Naive thymus-derived CD4-positive, alpha-beta T cell (primary cell): ENCODE results near the gene C16orf87. TPM values are rescaled to one million over a fixed set of nuclear protein-coding genes. Genes with fewer than 3 reads are reported as not detected.
"Not testable (repeated sequence)": the region's sequence is repeated elsewhere in the genome, so short reads cannot be mapped to it uniquely, and the experiment has no call there.

ENCODE experiments used
- ATAC-seq: fragments of 150-1000 bp; cut with Tn5 transposase; 2 replicates; pipeline ENCODE4 v1.10.0; 2021; ENCODE audit warnings: mild to moderate bottlenecking, moderate library complexity
- CTCF ChIA-PET: fragments of 350-600 bp; sonication (Branson Sonifier 250); formaldehyde crosslinking; loops from one replicate; lab custom pipeline; 2021; ENCODE audit warnings: antibody characterized with exemption; lab: Charles Lee
- POLR2A ChIA-PET: fragments of 350-600 bp; sonication (Branson Sonifier 250); formaldehyde crosslinking; loops from one replicate; lab custom pipeline; 2021; ENCODE audit warnings: antibody characterized with exemption, inconsistent platforms; lab: Charles Lee
- DNase-seq, 9 donors: peaks; one replicate each; pipeline versions ENCODE4 v3.0.0 to v3.0.0-alpha.2; 2020 to 2022; ENCODE audit warnings: mixed read lengths in 1 of 9
- H3K27ac ChIP-seq: one replicate; pipeline ENCODE4 v1.7.0; 2013; ENCODE audit warnings: mild to moderate bottlenecking, low read depth, low read length, moderate library complexity
- H3K27me3 ChIP-seq, 2 donors: one replicate each; pipeline ENCODE4 v1.7.0; 2013; ENCODE audit warnings: low read length in 2 of 2, mild to moderate bottlenecking in 2 of 2, moderate library complexity in 2 of 2; ENCODE audit not compliant: control insufficient read depth in 2 of 2, insufficient read depth in 2 of 2
- H3K36me3 ChIP-seq, 3 experiments: 1 replicate in 2 of 3; 2 replicates in 1 of 3; pipeline ENCODE4 v1.7.0; 2013; ENCODE audit warnings: low read length in 3 of 3, mild to moderate bottlenecking in 3 of 3, moderate library complexity in 1 of 3; ENCODE audit not compliant: insufficient read depth in 3 of 3, control insufficient read depth in 2 of 3
- H3K4me1 ChIP-seq, 2 donors: one replicate each; pipeline ENCODE4 v1.7.0; 2013; ENCODE audit warnings: low read length in 2 of 2, mild to moderate bottlenecking in 2 of 2, moderate library complexity in 1 of 2; ENCODE audit not compliant: control insufficient read depth in 2 of 2, insufficient read depth in 2 of 2
- H3K4me3 ChIP-seq: 2 replicates; pipeline ENCODE4 v1.7.0; 2013; ENCODE audit warnings: mild to moderate bottlenecking, low read length
- H3K9me3 ChIP-seq, 3 experiments: 1 replicate in 2 of 3; 2 replicates in 1 of 3; pipeline ENCODE4 v1.7.0; 2013; ENCODE audit warnings: low read length in 3 of 3; ENCODE audit not compliant: control insufficient read depth in 2 of 3
- H3K27ac Mint-ChIP-seq, 9 donors: one replicate each; pipeline ENCODE4 v1.8.0; 2020 to 2022; ENCODE audit warnings: mixed read lengths in 9 of 9, mild to moderate bottlenecking in 8 of 9, moderate library complexity in 5 of 9, inconsistent platforms in 2 of 9
- H3K27me3 Mint-ChIP-seq, 5 donors: one replicate each; pipeline ENCODE4 v1.8.0; 2021 to 2022; ENCODE audit warnings: mixed read lengths in 5 of 5, mild to moderate bottlenecking in 1 of 5
- H3K36me3 Mint-ChIP-seq, 5 donors: one replicate each; pipeline ENCODE4 v1.8.0; 2020 to 2022; ENCODE audit warnings: mixed read lengths in 5 of 5, mild to moderate bottlenecking in 3 of 5, inconsistent platforms in 1 of 5
- H3K4me1 Mint-ChIP-seq, 7 donors: one replicate each; pipeline ENCODE4 v1.8.0; 2020 to 2022; ENCODE audit warnings: mixed read lengths in 7 of 7, mild to moderate bottlenecking in 3 of 7, inconsistent platforms in 1 of 7
- H3K4me3 Mint-ChIP-seq, 10 donors: one replicate each; pipeline ENCODE4 v1.8.0; 2020 to 2022; ENCODE audit warnings: mild to moderate bottlenecking in 10 of 10, mixed read lengths in 10 of 10, moderate library complexity in 6 of 10, inconsistent platforms in 2 of 10
- H3K9me3 Mint-ChIP-seq, 11 donors: one replicate each; pipeline ENCODE4 v1.8.0; 2020 to 2022; ENCODE audit warnings: mixed read lengths in 11 of 11, mild to moderate bottlenecking in 4 of 11, inconsistent platforms in 1 of 11, moderate library complexity in 1 of 11
- intact Hi-C, 2 donors: fragments of 100-400 bp; cut with micrococcal nuclease; formaldehyde crosslinking; loops; one replicate each; pipeline ENCODE4 v1.15.1; 2023
- polyA plus RNA-seq, 2 donors: library from polyadenylated mRNA; unstranded; fragments of 300-500 nt; fragmentation: Illumina TruSeq; gene quantifications; one replicate each; pipeline ENCODE4 v1.2.3, GENCODE V29; 2021
- total RNA-seq, 6 experiments: library from RNA in 5 of 6; stranded (reverse) in 5 of 6; gene quantifications; 1 replicate in 5 of 6; 2 replicates in 1 of 6; pipeline ENCODE4 v1.2.3 and lab custom pipeline; 2021 to 2026

Gene C16orf87, protein sequence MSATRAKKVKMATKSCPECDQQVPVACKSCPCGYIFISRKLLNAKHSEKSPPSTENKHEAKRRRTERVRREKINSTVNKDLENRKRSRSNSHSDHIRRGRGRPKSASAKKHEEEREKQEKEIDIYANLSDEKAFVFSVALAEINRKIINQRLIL
- total RNA-seq (10 to 100 TPM in 3 of 5 experiments, 1 to 10 TPM in 2; 5.6 to 14.0 (median 12.7) TPM), polyA plus RNA-seq (1 to 10 TPM; 5.3 to 8.8 TPM), total RNA-seq (lab: John Stamatoyannopoulos, UW) (11.0 reads per million, percentile 38 among the genes with 10 or more reads in this experiment)

DNA sequence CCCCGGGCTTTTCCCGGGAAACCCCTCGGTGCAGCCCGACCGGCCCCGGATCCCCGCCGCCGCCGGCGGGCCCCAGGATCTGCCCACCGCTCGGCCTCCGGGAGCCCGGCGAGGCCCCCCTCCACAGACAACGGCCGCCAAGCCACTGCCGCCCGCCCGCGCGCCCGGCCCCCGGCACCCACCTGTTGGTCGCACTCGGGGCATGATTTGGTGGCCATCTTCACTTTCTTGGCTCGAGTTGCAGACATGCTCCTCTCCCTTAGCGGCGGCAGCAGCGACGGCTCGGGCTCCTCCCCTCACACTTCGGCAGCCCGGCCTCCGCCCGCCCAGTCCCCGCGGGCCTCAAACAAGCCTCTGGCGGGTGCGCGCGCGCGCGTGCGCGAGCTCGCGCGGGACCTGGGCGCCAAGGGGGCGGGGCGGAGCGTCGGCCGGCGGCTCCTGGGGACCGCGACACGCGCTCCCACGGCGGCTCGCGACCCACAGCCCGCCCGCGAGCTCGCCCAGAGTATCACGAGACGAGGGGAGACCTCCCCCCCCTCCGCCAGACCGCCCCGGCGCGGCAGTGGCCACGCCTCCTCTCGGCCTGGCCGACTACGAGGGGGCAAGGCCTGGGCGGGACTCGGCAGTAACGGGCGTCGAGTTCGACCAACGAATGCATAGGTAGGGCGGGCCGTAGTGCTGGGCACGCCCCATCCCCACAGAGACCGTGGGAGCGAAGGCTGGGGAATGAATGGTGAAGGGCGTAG is at the start of gene C16orf87:
TSS of gene C16orf87 (minus strand) at position 279 of the 746 bp plus-strand sequence. CDS start at position 248, 31 bp downstream.
- no peaks in the 10 kb centered on the region for H3K27me3 ChIP-seq
- Mint-ChIP-seq H3K27ac (peak within 1 kb of the TSS; percentile 90 to 98 (median 95)), H3K27me3 (peaks cover 0 to 21% (median 0%) of the 10 kb centered on the region in 5 donors), H3K4me3 (peak within 1 kb of the TSS; percentile 94 to 99 (median 96)), H3K4me1 (peaks cover 21 to 35% (median 29%) of the 10 kb centered on the region in 7 donors), H3K36me3 (peaks cover 0 to 4% (median 0%) of the 10 kb centered on the region in 5 donors), H3K9me3 (peaks cover 0 to 6% (median 0%) of the 10 kb centered on the region in 11 donors)
- peak within 1 kb of the TSS; percentile 46 for H3K4me3 ChIP-seq
- H3K4me1 ChIP-seq: peaks cover 9 to 12% of the 10 kb centered on the region in 2 donors
- ChIA-PET POLR2A (interaction anchor here (1.2 to 3.9 kb wide), 7 partner anchors 9 to 1501 kb away, joined by 3 to 26 read pairs (median 5); partner anchors contain the start of genes DNAJA2 and ORC6), CTCF (no interaction called here)
- peak within 1 kb of the TSS; percentile 81 for H3K27ac ChIP-seq
- peaks cover 0 to 7% (median 0%) of the 10 kb centered on the region in 3 experiments for H3K36me3 ChIP-seq
- H3K9me3 ChIP-seq: no peaks in the 10 kb centered on the region
- intact Hi-C loops: loop anchor here (1.0 to 5.0 kb wide), 13 partner anchors 14 to 1782 kb away; partner anchors contain the start of genes DNAJA2 (in 2 of the 2), GPT2 (in 2 of the 2), ORC6 (in 2 of the 2) and SIAH1 (in 2 of the 2)
- ATAC-seq (peak; percentile 96), DNase-seq (peak; percentile 88 to 95 (median 91))

DNA sequence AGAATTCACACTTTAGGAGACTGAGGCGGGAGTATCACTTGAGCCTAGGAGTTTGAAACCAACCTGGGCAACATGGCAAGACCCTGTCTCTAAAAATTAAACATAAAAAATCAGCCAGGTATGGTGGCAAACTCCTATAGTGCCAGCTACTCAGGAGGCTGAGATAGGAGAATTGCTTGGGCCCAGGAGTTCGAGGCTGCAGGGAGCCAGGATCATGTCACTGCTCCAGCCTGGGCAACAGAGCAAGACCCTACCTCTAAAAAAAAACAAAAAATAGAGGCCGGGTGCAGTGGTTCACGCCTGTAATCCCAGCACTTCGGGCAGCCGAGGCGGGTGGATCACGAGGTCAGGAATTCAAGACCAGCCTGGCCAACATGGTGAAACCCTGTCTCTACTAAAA is 44.3 kb upstream of the C16orf87 start:
- POLR2A ChIA-PET: no interaction called here
- Mint-ChIP-seq H3K36me3 (no peaks in the 10 kb centered on the region), H3K4me1 (no peaks in the 10 kb centered on the region), H3K27me3 (peaks cover 0 to 7% (median 0%) of the 10 kb centered on the region in 5 donors), H3K9me3 (no peaks in the 10 kb centered on the region), H3K27ac (no peak overlapping the region), H3K4me3 (no peak overlapping the region)
- no peaks in the 10 kb centered on the region for H3K9me3 ChIP-seq
- no peaks in the 10 kb centered on the region for H3K27me3 ChIP-seq
- no peaks in the 10 kb centered on the region for H3K4me1 ChIP-seq
- intact Hi-C loops: no loop called here
- CTCF ChIA-PET: no interaction called here
- DNase-seq (no peak), ATAC-seq (no peak)
- H3K4me3 ChIP-seq: no peak overlapping the region
- no peaks in the 10 kb centered on the region for H3K36me3 ChIP-seq
- H3K27ac ChIP-seq: no peak overlapping the region

- peaks cover 0 to under 1% (median 0%) of the 10 kb centered on the region in 5 donors for H3K36me3 Mint-ChIP-seq
- Histone ChIP-seq H3K36me3 (no peaks in the 10 kb centered on the region), H3K27ac (no peak overlapping the region), H3K27me3 (no peaks in the 10 kb centered on the region), H3K9me3 (no peaks in the 10 kb centered on the region), H3K4me3 (no peak overlapping the region), H3K4me1 (no peaks in the 10 kb centered on the region)
- peaks cover 0 to 2% (median 0%) of the 10 kb centered on the region in 5 donors for H3K27me3 Mint-ChIP-seq
- no peaks in the 10 kb centered on the region for H3K4me1 Mint-ChIP-seq
- H3K9me3 Mint-ChIP-seq: no peaks in the 10 kb centered on the region
- ATAC-seq: no peak
- POLR2A ChIA-PET: no interaction called here
- CTCF ChIA-PET: no interaction called here
- H3K27ac Mint-ChIP-seq: no peak overlapping the region
- H3K4me3 Mint-ChIP-seq: no peak overlapping the region
- no peak for DNase-seq
- intact Hi-C loops: no loop called here
Observed at GRCh38 chr16:46873201-46873600, 42.2 kb upstream of the C16orf87 start.

GRCh38 chr16:46871597-46871996 is 40.6 kb upstream of the C16orf87 start:
- Histone ChIP-seq H3K4me1 (no peaks in the 10 kb centered on the region), H3K27ac (no peak overlapping the region), H3K4me3 (no peak overlapping the region), H3K36me3 (no peaks in the 10 kb centered on the region), H3K9me3 (no peaks in the 10 kb centered on the region), H3K27me3 (no peaks in the 10 kb centered on the region)
- peaks cover 0 to 5% (median 0%) of the 10 kb centered on the region in 11 donors for H3K9me3 Mint-ChIP-seq
- H3K4me1 Mint-ChIP-seq: no peaks in the 10 kb centered on the region
- no peak overlapping the region for H3K27ac Mint-ChIP-seq
- H3K27me3 Mint-ChIP-seq: peaks cover 0 to 6% (median 0%) of the 10 kb centered on the region in 5 donors
- ATAC-seq: no peak
- H3K4me3 Mint-ChIP-seq: no peak overlapping the region
- DNase-seq: no peak
- POLR2A ChIA-PET: no interaction called here
- intact Hi-C loops: no loop called here
- H3K36me3 Mint-ChIP-seq: peaks cover 0 to 6% (median 0%) of the 10 kb centered on the region in 5 donors
- CTCF ChIA-PET: no interaction called here

DNA sequence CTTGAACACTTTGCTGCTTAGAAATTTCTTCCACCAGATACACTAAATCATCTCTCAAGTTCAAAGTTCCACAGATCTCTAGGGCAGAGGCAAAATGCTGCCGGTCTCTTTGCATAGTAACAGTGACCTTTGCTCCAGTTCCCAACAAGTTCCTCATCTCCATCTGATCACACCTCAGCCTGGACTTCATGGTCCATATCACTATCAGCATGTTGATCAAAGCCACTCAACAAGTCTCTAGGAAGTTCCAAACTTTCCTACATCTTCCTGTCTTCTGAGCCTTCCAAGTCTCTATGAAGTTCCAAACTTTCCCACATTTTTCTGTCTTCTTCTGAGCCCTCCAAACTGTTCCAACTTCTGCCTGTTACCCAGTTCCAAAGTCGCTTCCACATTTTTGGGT is 37.9 kb upstream of the C16orf87 start:
- not testable (repeated sequence) for H3K4me3 Mint-ChIP-seq

GRCh38 chr16:46867486-46867885 is 36.5 kb upstream of the C16orf87 start:
- H3K4me1 ChIP-seq, H3K27me3 ChIP-seq, H3K9me3 ChIP-seq, H3K27ac ChIP-seq, H3K36me3 ChIP-seq, intact Hi-C loops, ATAC-seq, H3K27me3 Mint-ChIP-seq, H3K27ac Mint-ChIP-seq, DNase-seq, POLR2A ChIA-PET, H3K4me3 ChIP-seq, H3K4me3 Mint-ChIP-seq, H3K9me3 Mint-ChIP-seq: not testable (repeated sequence)
- Mint-ChIP-seq H3K4me1 (peaks cover 0 to 19% (median 5%) of the 10 kb centered on the region in 7 donors), H3K36me3 (peaks cover 0 to 14% (median 0%) of the 10 kb centered on the region in 5 donors)
- CTCF ChIA-PET: interaction anchor here (0.6 to 0.7 kb wide), 3 partner anchors 11 to 1527 kb away, joined by 3 to 4 read pairs (median 3); no protein-coding TSS in a partner anchor

More for the DNA sequence above, 37.9 kb upstream of the C16orf87 start:
- H3K4me3 ChIP-seq, H3K36me3 ChIP-seq, H3K27me3 Mint-ChIP-seq, H3K4me1 Mint-ChIP-seq, H3K27ac Mint-ChIP-seq, H3K4me1 ChIP-seq, DNase-seq, H3K27ac ChIP-seq, POLR2A ChIA-PET, H3K9me3 Mint-ChIP-seq, intact Hi-C loops, ATAC-seq, H3K27me3 ChIP-seq, CTCF ChIA-PET, H3K9me3 ChIP-seq: not testable (repeated sequence)
- H3K36me3 Mint-ChIP-seq: peaks cover 0 to 10% (median 0%) of the 10 kb centered on the region in 5 donors
